ENCODE results near the gene NEK11. TPM values are rescaled to one million over a fixed set of nuclear protein-coding genes. Genes with fewer than 3 reads are reported as not detected.

Gene NEK11
- polyA plus RNA-seq, 1 donor (not counting 4 experiments of a cell fraction or from before 2014, with no cell fraction given), result 9.4 TPM

DNA sequence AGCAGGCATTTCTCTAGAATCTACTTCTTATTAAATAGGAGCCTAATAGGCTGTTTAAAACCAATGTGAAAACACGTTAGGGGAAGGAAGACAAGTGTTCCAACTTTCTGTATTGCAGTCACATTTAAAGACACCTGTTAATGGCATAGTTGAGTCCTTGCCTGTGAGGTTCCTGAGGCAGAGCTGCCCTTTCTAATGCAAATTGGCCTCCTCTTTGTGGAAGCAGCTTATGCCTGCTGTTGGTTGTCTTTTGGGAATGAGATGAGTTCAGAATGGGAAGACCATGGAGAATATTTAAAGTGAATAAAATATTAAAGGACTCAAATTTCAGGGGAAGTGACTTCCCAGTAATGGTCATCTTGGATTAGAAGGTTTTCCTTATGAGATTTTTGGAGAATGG, 51.2 kb downstream of the NEK11 start:
- Histone ChIP-seq H3K27ac (ENCODE audit: control insufficient read depth, insufficient read depth, low read length) (no peak overlapping the region), H3K9me1 (ENCODE audit: control insufficient read depth, extremely low read depth, insufficient read depth, low read length) (no peaks in the 10 kb centered on the region), H3K79me2 (ENCODE audit: control insufficient read depth, insufficient read depth, low read length) (no peaks in the 10 kb centered on the region), H3K9me3 (ENCODE audit: control insufficient read depth, low read depth, low read length) (no peaks in the 10 kb centered on the region), H3K9ac (ENCODE audit: control insufficient read depth, extremely low read depth, insufficient read depth, low read length) (no peak overlapping the region), H3K4me1 (ENCODE audit: control insufficient read depth, extremely low read depth, insufficient read depth, low read length) (no peaks in the 10 kb centered on the region), H4K20me1 (ENCODE audit: control insufficient read depth, extremely low read depth, insufficient read depth, low read length) (no peaks in the 10 kb centered on the region), H2AFZ (ENCODE audit: control insufficient read depth, low read length) (no peak overlapping the region), H3K4me2 (ENCODE audit: control insufficient read depth, extremely low read depth, insufficient read depth, low read depth, low read length) (no peak overlapping the region), H3K36me3 (ENCODE audit: control insufficient read depth in 2 of 2, extremely low read depth in 1 of 2, insufficient read depth in 2 of 2, low read length in 2 of 2) (no peaks in the 10 kb centered on the region), H3K4me3 (ENCODE audit: control insufficient read depth in 2 of 3, extremely low read depth in 1 of 3, insufficient read depth in 2 of 3, low read depth in 1 of 3, low read length in 3 of 3) (no peak overlapping the region), H3K27me3 (ENCODE audit: control insufficient read depth, extremely low read depth, insufficient read depth, low read length) (no peaks in the 10 kb centered on the region)
- DNase-seq (ENCODE audit: low read depth, low spot score) (no peak), FAIRE-seq (no peak)
- no peak for TF ChIP-seq EZH2 (IDR thresholded peaks at IDR 0.05; ENCODE audit: low read length)
- TF ChIP-seq, protein P1, sequence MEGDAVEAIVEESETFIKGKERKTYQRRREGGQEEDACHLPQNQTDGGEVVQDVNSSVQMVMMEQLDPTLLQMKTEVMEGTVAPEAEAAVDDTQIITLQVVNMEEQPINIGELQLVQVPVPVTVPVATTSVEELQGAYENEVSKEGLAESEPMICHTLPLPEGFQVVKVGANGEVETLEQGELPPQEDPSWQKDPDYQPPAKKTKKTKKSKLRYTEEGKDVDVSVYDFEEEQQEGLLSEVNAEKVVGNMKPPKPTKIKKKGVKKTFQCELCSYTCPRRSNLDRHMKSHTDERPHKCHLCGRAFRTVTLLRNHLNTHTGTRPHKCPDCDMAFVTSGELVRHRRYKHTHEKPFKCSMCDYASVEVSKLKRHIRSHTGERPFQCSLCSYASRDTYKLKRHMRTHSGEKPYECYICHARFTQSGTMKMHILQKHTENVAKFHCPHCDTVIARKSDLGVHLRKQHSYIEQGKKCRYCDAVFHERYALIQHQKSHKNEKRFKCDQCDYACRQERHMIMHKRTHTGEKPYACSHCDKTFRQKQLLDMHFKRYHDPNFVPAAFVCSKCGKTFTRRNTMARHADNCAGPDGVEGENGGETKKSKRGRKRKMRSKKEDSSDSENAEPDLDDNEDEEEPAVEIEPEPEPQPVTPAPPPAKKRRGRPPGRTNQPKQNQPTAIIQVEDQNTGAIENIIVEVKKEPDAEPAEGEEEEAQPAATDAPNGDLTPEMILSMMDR (optimal IDR thresholded peaks at IDR 0.05 in 1 of 3, IDR thresholded peaks at IDR 0.05 in 1 of 3, conservative IDR thresholded peaks at IDR 0.05 in 1 of 3; ENCODE audit: extremely low read depth in 1 of 3, insufficient read depth in 2 of 3, low read length in 3 of 3), result no peak
- dilution Hi-C loops (cut with MboI; ENCODE audit: extremely low pct_ligation_motif_present, low sequenced_read_pairs), result no loop called here

DNA sequence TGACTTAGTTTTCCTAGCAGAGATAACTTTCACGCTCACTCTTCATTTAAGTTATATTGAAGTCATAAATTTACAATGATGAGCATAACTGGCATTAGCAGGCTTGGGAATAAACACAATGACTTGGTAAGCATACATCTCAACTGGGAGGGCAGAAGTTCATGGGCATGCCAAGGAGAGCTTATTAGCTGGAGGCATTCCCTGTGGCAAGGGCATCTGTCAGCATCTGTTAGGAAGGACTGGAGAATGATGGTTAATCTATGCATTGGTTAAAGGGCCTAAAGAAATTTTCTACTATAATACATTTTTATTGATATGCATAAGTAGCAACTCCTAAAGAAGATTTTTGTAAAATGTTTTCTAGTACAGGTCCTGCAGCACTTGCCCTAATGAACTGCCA, 52.4 kb downstream of the NEK11 start:
- H2AFZ ChIP-seq (ENCODE audit: control insufficient read depth, low read length), result no peak overlapping the region
- no peaks in the 10 kb centered on the region for H3K9me1 ChIP-seq (ENCODE audit: control insufficient read depth, extremely low read depth, insufficient read depth, low read length)
- no peaks in the 10 kb centered on the region for H4K20me1 ChIP-seq (ENCODE audit: control insufficient read depth, extremely low read depth, insufficient read depth, low read length)
- FAIRE-seq (no peak), DNase-seq (ENCODE audit: low read depth, low spot score) (no peak)
- H3K27me3 ChIP-seq (ENCODE audit: control insufficient read depth, extremely low read depth, insufficient read depth, low read length), result no peaks in the 10 kb centered on the region
- H3K27ac ChIP-seq (ENCODE audit: control insufficient read depth, insufficient read depth, low read length), result no peak overlapping the region
- H3K79me2 ChIP-seq (ENCODE audit: control insufficient read depth, insufficient read depth, low read length), result no peaks in the 10 kb centered on the region
- H3K9ac ChIP-seq (ENCODE audit: control insufficient read depth, extremely low read depth, insufficient read depth, low read length), result no peak overlapping the region
- no peak for TF ChIP-seq EZH2 (IDR thresholded peaks at IDR 0.05; ENCODE audit: low read length)
- TF ChIP-seq, protein P1 (optimal IDR thresholded peaks at IDR 0.05 in 1 of 3, IDR thresholded peaks at IDR 0.05 in 1 of 3, conservative IDR thresholded peaks at IDR 0.05 in 1 of 3; ENCODE audit: extremely low read depth in 1 of 3, insufficient read depth in 2 of 3, low read length in 3 of 3), result no peak
- H3K4me1 ChIP-seq (ENCODE audit: control insufficient read depth, extremely low read depth, insufficient read depth, low read length), result no peaks in the 10 kb centered on the region
- dilution Hi-C loops (cut with MboI; ENCODE audit: extremely low pct_ligation_motif_present, low sequenced_read_pairs), result no loop called here
- no peaks in the 10 kb centered on the region for H3K9me3 ChIP-seq (ENCODE audit: control insufficient read depth, low read depth, low read length)
- no peak overlapping the region for H3K4me3 ChIP-seq (ENCODE audit: control insufficient read depth in 2 of 3, extremely low read depth in 1 of 3, insufficient read depth in 2 of 3, low read depth in 1 of 3, low read length in 3 of 3)
- H3K36me3 ChIP-seq (ENCODE audit: control insufficient read depth in 2 of 2, extremely low read depth in 1 of 2, insufficient read depth in 2 of 2, low read length in 2 of 2), result no peaks in the 10 kb centered on the region
- no peak overlapping the region for H3K4me2 ChIP-seq (ENCODE audit: control insufficient read depth, extremely low read depth, insufficient read depth, low read depth, low read length)

Data from keratinocyte (primary cell).